Panc1 (cell line): Measurements from ENCODE around the gene PDP2. TPM values are rescaled to one million over a fixed set of nuclear protein-coding genes. Genes with fewer than 3 reads are reported as not detected.

Source experiments
- ATAC-seq: fragments of 200-7000 bp; cut with Tn5 transposase; 2 replicates; pipeline ENCODE4 v1.9.1; 2020; ENCODE audit warnings: mild to moderate bottlenecking, moderate library complexity
- BruUV-seq: library from RNA; stranded (reverse); fragments of 400-500 nt; replicated peaks from 2 replicates; lab custom pipeline; 2021; lab: Mats Ljungman, UMichigan
- CTCF ChIA-PET: fragments of 300-600 bp; sonication (Branson Sonifier 250); formaldehyde crosslinking; loops from one replicate; lab custom pipeline; 2022; ENCODE audit warnings: antibody characterized with exemption; lab: Charles Lee
- POLR2A ChIA-PET: fragments of 300-600 bp; sonication (Branson Sonifier 250); formaldehyde crosslinking; loops from one replicate; lab custom pipeline; 2022; ENCODE audit warnings: antibody characterized with exemption; lab: Charles Lee
- DNase-seq: peaks from one replicate; pipeline ENCODE4 v3.0.0-alpha.2; 2010; ENCODE audit warnings: low read depth, low spot score
- H3K27ac ChIP-seq: 2 replicates; pipeline ENCODE4 v1.5.1; 2011; ENCODE audit warnings: mild to moderate bottlenecking, low read length, inconsistent platforms
- H3K27me3 ChIP-seq: fragments of 200-500 bp; sonication (Bioruptor generic); 2 replicates; pipeline ENCODE4 v1.6.0; 2014; ENCODE audit warnings: low read length, inconsistent platforms; ENCODE audit not compliant: control insufficient read depth, insufficient read depth
- H3K36me3 ChIP-seq: fragments of 200-500 bp; sonication (Bioruptor generic); 2 replicates; pipeline ENCODE4 v1.5.1; 2014; ENCODE audit warnings: inconsistent platforms, mild to moderate bottlenecking, low read length, moderate library complexity; ENCODE audit not compliant: control insufficient read depth, insufficient read depth
- H3K4me1 ChIP-seq: 2 replicates; pipeline ENCODE4 v1.5.1; 2011; ENCODE audit warnings: inconsistent platforms, mild to moderate bottlenecking, low read length, moderate library complexity; ENCODE audit not compliant: control insufficient read depth, insufficient read depth
- H3K4me3 ChIP-seq, 2 experiments: 2 replicates each; pipeline ENCODE4 v1.5.1; 2011 to 2012; ENCODE audit warnings: low read depth in 2 of 2, low read length in 2 of 2, mild to moderate bottlenecking in 2 of 2, inconsistent platforms in 1 of 2, moderate library complexity in 1 of 2
- H3K9me3 ChIP-seq: fragments of 200-500 bp; sonication (Bioruptor generic); 2 replicates; pipeline ENCODE4 v1.5.1; 2014; ENCODE audit warnings: low read depth, mild to moderate bottlenecking, inconsistent platforms, low read length, moderate library complexity; ENCODE audit not compliant: control insufficient read depth, insufficient read depth
- POLR2AphosphoS5 ChIP-seq: IDR thresholded peaks from 2 replicates; pipeline ENCODE4 v1.6.1; 2012; ENCODE audit warnings: mild to moderate bottlenecking, low read depth, low read length, moderate library complexity
- SIN3A ChIP-seq: IDR thresholded peaks from 2 replicates; pipeline ENCODE4 v1.6.1; 2012; ENCODE audit warnings: low read depth, mild to moderate bottlenecking, low read length, moderate library complexity, borderline replicate concordance; ENCODE audit not compliant: insufficient read depth
- TCF7L2 ChIP-seq: IDR thresholded peaks from 2 replicates; pipeline ENCODE4 v1.6.1; 2011; ENCODE audit warnings: mild to moderate bottlenecking, low read depth, low read length, inconsistent platforms
- in situ Hi-C: cut with HindIII; loops from 2 replicates; pipeline ENCODE4 v1.10.0; 2016; ENCODE audit warnings: low sequenced_read_pairs, low pct_unique_long_range_greater_than_20kb
- intact Hi-C: fragments of 100-400 bp; cut with micrococcal nuclease; formaldehyde crosslinking; loops from one replicate; pipeline ENCODE4 v1.10.0; 2022; ENCODE audit not compliant: unreplicated experiment
- total RNA-seq: library from RNA; stranded (reverse); gene quantifications from one replicate; pipeline ENCODE4 v1.2.1, GENCODE V29; 2021; ENCODE audit not compliant: unreplicated experiment
- TF ChIP-seq, protein P1 (sequence below), 2 experiments: IDR thresholded peaks; 2 replicates each; pipeline ENCODE4 v1.6.1; 2011 to 2012; ENCODE audit warnings: low read depth in 2 of 2, control low read depth in 1 of 2, low read length in 1 of 2, mild to moderate bottlenecking in 1 of 2, moderate library complexity in 1 of 2; ENCODE audit not compliant: insufficient read depth in 1 of 2
- TF ChIP-seq, protein P2 (sequence below): fragments of 450-650 bp; IDR thresholded peaks from 2 replicates; pipeline ENCODE4 v1.5.1; 2017; ENCODE audit warnings: mild to moderate bottlenecking

PDP2 gene
- total RNA-seq, 1 experiment from 2014 or later: 15.9 TPM

DNA sequence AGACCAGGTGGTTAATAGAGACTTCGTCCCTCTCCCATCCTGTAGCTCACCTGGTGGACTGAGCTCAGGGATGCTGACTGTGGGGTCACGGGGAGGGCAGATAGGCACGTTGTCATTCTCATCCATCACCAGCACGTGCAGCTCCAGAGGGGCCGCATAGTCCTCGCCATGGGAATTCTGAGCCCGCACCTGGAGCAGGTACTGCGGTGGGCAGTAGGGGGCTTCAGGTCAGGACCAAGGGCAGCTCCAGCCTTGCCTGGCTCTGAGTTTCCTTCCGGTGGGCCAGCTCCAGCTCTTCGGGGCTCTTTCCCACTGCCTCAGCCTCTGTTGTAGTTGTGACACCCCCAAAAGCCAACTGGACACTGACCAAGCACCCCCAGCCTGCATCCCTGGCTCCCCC, 32.8 kb downstream of the PDP2 start:
- no peaks in the 10 kb centered on the region for H3K4me1 ChIP-seq
- in situ Hi-C loops: no loop called here
- ChIA-PET CTCF (interaction anchor here (0.7 kb wide), 1 partner anchor 8 kb away, joined by 4 read pairs; no protein-coding TSS in a partner anchor), POLR2A (no interaction called here)
- intact Hi-C loops: no loop called here
- no peaks in the 10 kb centered on the region for H3K27me3 ChIP-seq
- no peaks in the 10 kb centered on the region for H3K36me3 ChIP-seq
- TF ChIP-seq, protein P1, sequence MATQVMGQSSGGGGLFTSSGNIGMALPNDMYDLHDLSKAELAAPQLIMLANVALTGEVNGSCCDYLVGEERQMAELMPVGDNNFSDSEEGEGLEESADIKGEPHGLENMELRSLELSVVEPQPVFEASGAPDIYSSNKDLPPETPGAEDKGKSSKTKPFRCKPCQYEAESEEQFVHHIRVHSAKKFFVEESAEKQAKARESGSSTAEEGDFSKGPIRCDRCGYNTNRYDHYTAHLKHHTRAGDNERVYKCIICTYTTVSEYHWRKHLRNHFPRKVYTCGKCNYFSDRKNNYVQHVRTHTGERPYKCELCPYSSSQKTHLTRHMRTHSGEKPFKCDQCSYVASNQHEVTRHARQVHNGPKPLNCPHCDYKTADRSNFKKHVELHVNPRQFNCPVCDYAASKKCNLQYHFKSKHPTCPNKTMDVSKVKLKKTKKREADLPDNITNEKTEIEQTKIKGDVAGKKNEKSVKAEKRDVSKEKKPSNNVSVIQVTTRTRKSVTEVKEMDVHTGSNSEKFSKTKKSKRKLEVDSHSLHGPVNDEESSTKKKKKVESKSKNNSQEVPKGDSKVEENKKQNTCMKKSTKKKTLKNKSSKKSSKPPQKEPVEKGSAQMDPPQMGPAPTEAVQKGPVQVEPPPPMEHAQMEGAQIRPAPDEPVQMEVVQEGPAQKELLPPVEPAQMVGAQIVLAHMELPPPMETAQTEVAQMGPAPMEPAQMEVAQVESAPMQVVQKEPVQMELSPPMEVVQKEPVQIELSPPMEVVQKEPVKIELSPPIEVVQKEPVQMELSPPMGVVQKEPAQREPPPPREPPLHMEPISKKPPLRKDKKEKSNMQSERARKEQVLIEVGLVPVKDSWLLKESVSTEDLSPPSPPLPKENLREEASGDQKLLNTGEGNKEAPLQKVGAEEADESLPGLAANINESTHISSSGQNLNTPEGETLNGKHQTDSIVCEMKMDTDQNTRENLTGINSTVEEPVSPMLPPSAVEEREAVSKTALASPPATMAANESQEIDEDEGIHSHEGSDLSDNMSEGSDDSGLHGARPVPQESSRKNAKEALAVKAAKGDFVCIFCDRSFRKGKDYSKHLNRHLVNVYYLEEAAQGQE (IDR thresholded peaks at IDR 0.05; ENCODE audit: insufficient read depth in 1 of 2, low read depth in 2 of 2, low read length in 1 of 2): peak; percentile 42 to 56; a peak in 1 of 4 replicates
- TF ChIP-seq SIN3A: no peak
- ATAC-seq: no peak
- H3K4me3 ChIP-seq: no peak overlapping the region
- DNase-seq: no peak
- no peak overlapping the region for H3K27ac ChIP-seq
- no peaks in the 10 kb centered on the region for H3K9me3 ChIP-seq
- no TSS peak for BruUV-seq

DNA sequence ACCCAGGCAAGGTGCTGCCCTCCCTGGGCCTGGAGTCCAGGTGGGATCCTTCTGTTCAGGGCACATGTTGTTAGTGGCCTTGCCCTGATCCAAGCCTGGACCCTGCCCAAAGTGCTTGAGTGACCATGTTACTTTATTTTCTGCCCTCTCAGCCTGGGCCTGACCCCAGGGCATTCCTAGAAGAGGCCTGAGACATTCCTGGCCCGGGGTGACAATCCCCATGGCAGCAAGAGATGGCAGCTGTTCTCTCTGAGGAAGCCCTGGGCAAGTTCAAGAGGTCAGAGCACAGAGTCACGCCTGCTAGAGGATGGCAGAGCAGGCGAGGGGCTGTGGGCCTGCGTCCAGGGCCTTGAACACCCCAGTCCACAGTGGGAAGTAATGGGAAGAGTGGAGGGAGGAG, 33.4 kb downstream of the PDP2 start:
- no peaks in the 10 kb centered on the region for H3K27me3 ChIP-seq
- DNase-seq (no peak), ATAC-seq (no peak)
- H3K27ac ChIP-seq: no peak overlapping the region
- no peak overlapping the region for H3K4me3 ChIP-seq
- POLR2A ChIA-PET: no interaction called here
- TF ChIP-seq, protein P2, sequence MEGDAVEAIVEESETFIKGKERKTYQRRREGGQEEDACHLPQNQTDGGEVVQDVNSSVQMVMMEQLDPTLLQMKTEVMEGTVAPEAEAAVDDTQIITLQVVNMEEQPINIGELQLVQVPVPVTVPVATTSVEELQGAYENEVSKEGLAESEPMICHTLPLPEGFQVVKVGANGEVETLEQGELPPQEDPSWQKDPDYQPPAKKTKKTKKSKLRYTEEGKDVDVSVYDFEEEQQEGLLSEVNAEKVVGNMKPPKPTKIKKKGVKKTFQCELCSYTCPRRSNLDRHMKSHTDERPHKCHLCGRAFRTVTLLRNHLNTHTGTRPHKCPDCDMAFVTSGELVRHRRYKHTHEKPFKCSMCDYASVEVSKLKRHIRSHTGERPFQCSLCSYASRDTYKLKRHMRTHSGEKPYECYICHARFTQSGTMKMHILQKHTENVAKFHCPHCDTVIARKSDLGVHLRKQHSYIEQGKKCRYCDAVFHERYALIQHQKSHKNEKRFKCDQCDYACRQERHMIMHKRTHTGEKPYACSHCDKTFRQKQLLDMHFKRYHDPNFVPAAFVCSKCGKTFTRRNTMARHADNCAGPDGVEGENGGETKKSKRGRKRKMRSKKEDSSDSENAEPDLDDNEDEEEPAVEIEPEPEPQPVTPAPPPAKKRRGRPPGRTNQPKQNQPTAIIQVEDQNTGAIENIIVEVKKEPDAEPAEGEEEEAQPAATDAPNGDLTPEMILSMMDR: no peak
- TF ChIP-seq TCF7L2: no peak
- TF ChIP-seq SIN3A: no peak
- CTCF ChIA-PET: no interaction called here
- in situ Hi-C loops (no loop called here), intact Hi-C loops (no loop called here)
- H3K4me1 ChIP-seq: no peaks in the 10 kb centered on the region
- BruUV-seq: no TSS peak
- H3K36me3 ChIP-seq: no peaks in the 10 kb centered on the region
- H3K9me3 ChIP-seq: no peaks in the 10 kb centered on the region

DNA sequence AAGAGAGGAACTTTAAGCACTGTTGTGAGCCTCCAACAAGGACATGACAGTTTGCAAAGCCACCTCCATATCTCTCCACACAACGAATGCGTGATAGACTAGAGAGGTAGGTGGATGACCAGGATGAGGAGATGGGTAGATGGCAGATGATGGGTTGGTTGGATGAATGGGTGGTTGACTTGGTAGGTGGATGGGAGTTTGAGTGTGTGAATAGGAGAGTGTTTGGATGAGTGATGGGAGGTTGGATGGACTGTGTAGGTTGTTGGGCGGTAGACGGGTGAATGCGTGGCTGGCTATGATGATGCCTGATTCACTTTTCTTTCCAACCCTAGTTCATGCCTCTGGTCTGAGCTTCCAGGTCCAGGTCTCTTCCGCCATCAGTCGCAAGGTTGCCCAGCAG, 34.2 kb downstream of the PDP2 start:
- ATAC-seq: no peak
- H3K36me3 ChIP-seq: no peaks in the 10 kb centered on the region
- ChIA-PET CTCF (no interaction called here), POLR2A (no interaction called here)
- in situ Hi-C loops (no loop called here), intact Hi-C loops (no loop called here)
- DNase-seq: no peak
- TF ChIP-seq, protein P2: no peak
- TF ChIP-seq SIN3A (no peak), TCF7L2 (no peak), POLR2AphosphoS5 (no peak)
- TF ChIP-seq, protein P1 (IDR thresholded peaks at IDR 0.05; ENCODE audit: insufficient read depth in 1 of 2, low read depth in 2 of 2, low read length in 1 of 2): no peak
- H3K27ac ChIP-seq: no peak overlapping the region
- no TSS peak for BruUV-seq
- no peaks in the 10 kb centered on the region for H3K27me3 ChIP-seq
- no peaks in the 10 kb centered on the region for H3K9me3 ChIP-seq
- no peaks in the 10 kb centered on the region for H3K4me1 ChIP-seq
- H3K4me3 ChIP-seq: no peak overlapping the region
